EH (cell line): Measurements from ENCODE around the gene SRD5A3.
A peak's percentile ranks its signal among the peaks of the same experiment; 100 is the strongest.
"Not testable (repeated sequence)": the region's sequence is repeated elsewhere in the genome, so short reads cannot be mapped to it uniquely, and the experiment has no call there.

Source experiments
- DNase-seq: peaks from one replicate; pipeline ENCODE4 v3.0.0-alpha.2; 2015; ENCODE audit warnings: low read depth

The SRD5A3 gene

DNA sequence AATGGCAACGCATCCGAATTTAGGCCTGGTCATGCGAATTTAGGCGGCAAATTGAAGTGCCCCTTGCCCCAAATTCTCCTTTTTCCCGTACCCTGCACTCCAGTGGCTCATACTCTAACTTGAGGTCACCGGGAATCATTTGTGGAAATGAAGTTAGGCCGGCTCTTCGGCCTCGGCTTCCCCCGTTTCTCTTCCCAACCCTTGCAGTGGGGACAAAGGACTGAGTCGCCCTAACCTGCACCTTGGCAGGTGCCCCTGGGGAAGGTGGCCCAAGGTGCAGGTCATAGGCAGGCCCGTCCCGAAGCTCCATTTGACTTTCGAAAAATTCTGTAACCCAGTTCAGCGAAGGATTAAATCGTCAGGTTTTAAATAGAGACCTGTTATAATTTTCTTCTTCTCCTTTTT is 811 bp downstream of the SRD5A3 start:
- DNase-seq: no peak

DNA sequence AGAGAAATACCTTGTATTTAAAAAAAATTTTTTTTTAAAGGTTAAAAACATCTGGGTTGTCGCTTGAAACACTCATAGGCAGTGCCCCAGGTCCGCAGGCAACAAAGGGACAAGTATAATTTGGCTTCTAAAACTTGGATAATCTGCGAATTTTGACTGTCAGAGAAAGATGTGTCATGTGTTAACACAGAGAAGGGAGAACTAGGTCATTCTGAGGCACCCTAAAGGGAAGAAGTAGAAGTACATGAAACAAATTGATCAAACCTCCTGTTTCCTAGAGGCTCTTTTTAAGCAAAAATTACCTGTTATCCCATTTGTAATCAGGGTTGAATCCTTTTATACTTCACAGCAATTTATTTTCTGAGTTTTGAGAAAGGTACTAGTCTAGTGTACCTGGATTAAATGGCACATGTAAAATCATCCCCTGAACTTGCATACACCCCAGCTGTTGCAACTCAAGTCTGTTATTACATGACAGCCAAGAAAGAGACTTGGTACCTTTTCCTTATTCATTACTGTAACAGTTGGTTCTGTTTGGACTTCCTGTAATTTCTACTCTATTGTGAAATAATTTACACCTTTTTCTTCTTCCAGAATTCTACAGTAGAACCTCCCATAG is 1.7 kb downstream of the SRD5A3 start:
- no peak for DNase-seq

DNA sequence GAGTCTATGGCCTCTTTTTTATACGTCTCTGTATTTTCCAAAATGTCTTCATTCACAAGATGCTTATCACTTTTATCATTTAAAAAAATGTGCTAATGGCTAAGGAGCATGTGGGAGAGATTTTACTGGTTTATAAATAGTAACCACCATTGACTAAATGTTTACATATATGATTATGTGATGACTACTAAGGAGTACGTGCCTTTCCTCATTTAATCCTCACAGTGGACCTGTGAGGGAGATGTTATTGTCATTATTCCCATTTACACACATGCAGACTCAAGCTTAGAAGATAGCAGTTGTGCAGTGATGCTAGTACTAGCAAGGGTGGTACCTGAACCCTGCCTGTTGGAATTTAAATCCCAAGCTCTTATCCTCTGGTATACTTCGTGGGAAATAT is 2.4 kb downstream of the SRD5A3 start:
- peak; percentile 86 for DNase-seq

DNA sequence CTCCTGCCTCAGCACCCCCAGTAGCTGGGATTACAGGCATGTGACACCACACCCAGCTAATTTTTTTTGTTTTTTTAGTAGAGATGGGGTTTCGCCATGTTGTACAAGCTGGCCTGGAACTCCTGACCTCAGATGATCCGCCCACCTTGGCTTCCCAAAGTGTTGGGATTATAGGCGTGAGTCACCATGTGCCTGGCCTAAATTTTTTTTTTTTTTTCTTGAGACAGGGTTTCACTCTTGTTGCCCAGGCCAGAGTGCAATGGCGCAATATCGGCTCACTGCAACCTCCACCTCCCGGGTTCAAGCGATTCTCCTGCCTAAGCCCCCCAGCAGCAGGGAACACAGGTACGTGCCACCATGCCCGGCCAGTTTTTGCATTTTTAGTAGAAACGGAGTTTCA is 4.8 kb downstream of the SRD5A3 start:
- DNase-seq: peak; percentile 57

DNA sequence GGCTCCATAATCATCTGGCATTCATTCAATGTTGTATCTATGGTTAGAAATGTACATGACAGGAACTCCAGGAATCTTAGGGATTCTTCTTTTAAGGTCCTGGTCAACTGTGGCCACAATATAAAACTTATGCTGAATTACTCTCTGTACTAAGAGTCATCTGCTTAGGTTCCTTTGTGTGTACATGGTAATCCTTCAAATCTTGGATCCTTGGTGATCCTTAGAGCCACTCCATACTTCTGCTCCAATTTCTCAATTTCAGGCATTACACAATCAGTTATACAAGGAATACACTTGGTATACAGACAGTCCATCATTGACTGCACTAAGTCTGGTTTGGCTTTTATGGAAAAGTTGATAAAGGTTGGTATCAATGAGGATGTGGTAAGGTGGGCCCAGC is 5.8 kb downstream of the SRD5A3 start:
- peak; percentile 43 for DNase-seq

DNA sequence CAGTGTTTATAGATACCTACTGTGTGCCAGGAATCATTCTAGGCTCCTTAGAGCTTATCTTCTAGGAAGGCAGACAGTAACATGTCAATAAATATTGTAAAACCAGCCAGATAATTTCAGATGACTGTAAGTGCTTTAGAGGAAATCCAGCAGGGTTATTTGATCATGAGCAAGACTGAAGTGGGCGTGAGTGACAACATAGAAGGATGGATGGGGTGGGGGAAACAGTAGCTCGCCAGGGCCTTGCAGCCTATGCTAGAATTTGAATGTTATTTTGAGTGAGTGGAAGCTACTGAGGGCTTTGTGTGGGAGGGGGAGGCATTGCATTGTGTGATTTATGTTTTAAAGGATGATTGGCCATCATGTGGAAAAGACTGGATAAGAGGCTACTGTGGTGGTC is 6.7 kb downstream of the SRD5A3 start:
- no peak for DNase-seq

DNA sequence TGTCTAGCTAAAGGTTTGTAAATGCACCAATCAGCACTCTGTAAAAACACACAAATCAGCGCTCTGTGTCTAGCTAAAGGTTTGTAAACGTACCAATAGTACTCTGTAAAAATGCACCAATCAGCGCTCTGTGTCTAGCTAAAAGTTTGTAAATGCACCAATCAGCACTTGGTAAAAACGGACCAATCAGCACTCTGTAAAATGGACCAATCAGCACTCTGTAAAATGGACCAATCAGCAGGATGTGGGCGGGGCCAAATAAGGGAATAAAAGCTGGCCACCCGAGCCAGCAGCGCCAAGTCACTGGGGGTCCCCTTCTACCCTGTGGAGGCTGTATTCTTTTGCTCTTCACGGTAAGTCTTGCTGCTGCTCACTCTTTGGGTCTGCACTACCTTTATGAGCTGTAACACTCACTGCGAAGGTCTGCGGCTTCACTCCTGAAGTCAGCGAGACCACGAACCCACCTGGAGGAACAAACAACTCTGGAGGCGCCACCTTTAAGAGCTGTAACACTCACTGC is 7.2 kb downstream of the SRD5A3 start:
- DNase-seq: not testable (repeated sequence)

DNA sequence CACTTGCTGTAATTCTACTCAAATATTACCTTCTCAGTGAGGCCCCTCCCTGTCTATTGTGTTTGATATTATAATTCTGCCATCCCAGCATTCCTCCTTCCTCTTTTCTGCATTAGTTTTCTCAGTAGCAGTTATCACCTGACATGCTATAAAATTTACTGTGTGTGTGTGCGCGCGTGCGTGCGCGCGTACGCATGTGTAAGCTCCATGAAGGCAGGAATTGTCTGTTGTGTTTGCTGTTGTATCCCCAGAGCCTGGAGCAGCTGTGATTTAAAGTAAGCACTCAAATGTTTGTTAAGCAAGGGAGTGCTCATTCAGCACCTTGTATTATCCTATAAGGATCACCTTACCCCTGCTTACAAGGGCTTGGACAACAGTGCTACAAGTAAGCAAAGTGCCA is 8.6 kb downstream of the SRD5A3 start:
- no peak for DNase-seq

DNA sequence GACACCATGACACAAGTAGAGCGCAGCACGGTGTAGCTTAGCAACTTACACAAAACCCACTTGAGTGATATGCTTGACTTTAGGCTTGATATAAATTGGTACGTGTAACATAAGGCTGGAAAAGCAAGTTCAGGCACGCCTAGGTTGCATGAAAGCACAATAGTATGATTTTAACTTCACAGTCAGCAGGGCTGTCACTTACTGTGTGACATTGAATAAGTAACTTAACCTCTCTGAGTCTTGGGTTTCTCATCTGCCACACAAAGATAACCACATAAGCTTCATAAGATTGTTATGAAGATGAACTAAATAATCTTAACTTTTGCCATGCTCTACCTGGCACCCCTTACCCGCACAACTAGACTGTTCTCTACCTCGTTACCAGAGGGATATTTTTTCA is 9.5 kb downstream of the SRD5A3 start:
- DNase-seq: no peak

DNA sequence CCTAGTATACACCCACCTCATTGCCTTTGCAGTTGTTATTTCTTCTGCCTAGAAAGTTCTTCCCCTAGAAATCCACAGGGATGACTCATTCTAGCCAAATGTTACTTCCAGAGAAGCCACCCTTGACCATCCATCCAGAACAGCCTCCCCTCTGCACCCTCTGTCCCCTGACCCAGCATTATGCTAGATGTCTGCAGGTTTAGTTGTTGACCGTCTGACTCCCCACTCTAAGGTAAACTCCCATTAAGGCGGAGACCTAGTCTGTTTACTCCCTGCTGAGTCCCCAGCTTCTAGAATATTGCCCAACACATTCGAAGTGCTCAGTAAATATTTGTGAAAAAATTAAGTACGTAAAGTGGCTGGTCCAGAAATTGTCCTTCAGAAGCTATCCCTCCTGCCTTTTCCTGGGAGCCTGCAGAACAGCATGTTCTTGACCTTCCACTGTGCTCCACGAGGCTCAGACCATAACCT is 11.0 kb downstream of the SRD5A3 start:
- peak; percentile 70 for DNase-seq

DNA sequence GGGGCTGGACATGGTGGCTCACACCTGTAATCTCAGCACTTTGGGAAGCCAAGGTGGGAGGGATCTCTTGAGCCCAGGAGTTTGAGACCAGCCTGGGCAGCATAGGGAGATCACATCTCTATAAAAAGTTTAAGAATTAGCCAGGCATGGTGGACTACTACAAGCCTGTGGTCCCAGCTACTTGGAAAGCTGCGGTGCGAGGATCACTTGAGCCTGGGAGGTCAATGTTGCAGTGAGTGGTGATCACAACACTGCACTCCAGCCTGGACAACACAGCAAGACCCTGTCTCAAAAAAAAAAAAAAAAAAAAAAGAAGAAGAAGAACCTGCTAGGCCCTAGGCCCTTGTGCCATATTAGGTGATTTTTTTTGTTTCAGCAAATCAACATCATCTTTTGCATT is 12.2 kb downstream of the SRD5A3 start:
- DNase-seq: no peak

DNA sequence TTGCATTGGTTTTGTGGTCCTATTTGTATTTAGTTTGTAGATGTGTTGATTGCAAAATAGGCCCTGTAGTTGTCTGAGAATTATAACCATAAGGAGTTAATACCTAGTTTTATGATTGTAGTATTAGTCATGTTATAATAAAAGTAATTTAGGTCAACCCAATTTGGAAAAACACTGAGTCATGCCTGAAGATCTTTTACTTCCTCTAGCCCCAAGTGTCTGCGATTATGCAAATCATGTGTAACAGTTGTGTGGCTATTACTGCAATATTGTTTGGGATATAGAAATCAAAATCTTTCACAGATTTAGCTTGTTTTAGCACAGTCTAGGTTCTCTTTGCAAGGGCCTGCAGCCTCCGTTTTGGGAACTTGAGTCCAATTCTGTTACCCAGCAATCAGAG is 12.6 kb downstream of the SRD5A3 start:
- DNase-seq: peak; percentile 90

DNA sequence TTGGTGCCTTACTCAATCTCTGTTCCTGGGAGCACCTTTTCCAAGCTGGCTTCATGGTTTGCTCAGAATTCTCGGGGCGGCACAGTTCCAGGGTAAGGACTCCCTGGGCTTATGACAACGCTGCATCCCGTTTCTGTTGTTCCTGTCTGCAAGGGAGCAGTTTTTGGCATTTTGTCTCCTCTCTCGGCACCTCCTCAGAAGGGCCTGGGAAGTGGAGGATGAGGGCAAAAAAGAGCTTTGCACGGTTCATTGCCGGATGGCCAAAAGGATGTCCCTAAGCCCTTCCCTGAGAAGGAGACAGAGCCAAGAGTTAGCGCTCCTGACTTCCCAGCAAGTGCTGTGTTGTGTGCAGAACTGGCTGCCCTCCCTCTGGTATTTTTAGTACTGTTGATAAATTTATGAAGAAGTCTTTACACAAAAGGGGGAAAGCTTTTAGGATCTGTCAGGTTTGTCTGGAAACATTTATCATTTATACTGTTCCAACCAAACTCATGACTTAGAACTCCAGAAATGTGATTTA is 13.4 kb downstream of the SRD5A3 start:
- peak; percentile 65 for DNase-seq

DNA sequence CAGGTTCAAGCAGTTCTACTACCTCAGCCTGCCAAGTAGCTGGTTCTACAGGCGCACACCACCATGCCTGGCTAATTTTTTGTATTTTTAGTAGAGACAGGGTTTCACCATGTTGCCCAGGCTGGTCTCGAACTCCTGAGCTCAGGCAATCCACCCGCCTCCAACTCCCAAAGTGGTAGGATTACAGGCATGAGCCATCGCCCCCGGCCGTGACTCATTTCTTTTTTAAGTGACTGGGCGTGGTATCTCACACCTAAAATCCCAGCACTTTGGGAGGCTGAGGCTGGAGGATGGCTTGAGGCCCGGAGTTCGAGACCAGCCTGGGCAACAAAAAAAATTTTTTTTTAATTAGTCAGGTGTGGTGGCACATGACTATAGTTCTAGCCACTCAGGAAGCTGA is 16.9 kb downstream of the SRD5A3 start:
- not testable (repeated sequence) for DNase-seq

DNA sequence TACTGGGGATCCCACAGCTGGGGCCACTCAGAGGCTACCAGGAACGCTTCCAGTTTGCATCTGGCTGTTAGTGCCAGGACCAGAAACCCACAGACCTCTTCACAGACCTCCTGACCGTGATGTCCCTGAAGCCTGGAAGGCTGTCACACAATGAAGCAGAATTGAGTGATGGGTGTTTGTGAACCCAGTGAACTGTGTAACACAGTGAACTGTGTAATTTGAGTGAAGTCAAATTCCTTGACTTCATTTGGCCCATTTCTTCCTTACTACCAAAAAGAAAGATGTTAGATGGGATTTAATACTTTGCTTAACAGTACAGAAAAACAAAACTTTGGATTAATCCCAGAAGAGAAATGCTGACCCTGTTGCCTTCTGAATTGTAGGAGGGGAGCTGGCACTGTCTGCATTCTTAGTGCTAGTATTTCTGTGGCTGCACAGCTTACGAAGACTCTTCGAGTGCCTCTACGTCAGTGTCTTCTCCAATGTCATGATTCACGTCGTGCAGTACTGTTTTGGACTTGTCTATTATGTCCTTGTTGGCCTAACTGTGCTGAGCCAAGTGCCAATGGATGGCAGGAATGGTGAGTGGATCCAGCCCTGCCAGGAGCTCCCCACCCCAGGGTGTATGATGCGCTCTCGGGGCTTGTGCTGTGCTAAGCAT is 17.8 kb downstream of the SRD5A3 start:
- DNase-seq: no peak

DNA sequence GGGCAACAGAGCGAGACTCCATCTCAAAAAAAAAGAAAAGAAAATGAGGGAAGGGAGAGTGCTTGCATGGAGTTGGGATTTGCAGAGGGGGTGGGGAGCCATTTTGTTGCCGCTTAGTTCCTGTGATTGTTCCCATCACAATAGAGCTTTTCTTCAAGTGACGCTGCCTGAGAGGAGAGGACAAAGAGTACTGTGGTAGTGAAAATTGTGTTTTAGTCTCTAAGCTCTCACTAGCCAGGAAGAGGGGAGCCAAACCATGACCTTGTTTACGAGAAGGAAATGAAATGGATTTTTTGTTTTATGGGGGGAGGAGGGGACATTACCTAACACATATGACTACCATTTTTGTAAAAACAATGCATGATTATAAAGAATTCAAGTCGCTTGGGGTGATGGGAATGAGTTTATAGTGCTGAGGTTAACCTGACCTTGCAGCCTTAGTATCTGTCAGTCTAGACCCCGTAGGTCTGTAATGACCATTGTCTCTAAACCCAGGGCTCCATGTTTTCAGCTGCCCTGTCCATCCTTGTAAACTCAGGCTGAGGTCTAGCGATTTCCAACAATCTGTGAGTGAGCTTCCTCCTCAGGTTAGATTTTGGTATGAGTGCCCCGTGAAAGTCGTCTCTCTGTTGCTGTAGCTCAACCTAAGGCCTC is 18.8 kb downstream of the SRD5A3 start:
- DNase-seq: no peak

DNA sequence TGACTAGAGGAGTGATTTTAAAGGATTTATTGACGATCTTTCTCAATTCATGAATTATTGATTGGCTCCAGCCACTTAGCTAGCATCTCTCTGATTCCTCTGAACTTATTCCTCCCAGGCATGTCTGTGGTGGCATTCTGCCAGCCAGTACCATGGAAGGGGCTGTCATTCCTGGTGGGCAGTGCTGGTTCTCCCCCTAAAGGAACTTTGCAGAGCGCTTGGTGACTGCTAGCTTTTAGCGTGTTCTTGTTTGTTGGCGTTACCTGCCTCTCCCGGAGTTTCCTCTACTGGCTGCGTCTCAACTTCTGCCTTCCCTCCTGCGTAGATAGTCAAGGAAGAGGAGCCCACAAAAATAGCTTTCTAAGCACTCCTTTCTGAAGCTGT is 19.3 kb downstream of the SRD5A3 start:
- no peak for DNase-seq

DNA sequence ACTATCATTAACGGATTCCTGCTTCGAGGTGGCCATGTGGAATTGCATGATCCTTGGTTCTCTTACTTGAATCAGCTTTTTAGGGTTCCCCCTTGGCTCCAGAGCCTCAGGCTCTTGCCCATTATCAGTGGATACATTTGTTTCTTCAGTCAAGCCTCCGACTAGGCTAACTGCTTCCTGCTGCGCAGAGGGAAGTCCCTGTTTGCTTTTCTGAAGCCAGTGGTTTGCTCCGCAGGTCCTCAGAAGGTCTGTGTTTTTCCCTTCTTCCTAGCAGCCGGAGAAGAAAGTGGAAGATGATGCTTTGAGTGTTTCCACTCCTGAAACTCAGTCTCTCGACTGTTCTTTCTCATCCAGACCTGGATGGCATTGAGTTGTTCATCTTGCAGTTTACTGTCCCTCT is 20.6 kb downstream of the SRD5A3 start:
- no peak for DNase-seq

DNA sequence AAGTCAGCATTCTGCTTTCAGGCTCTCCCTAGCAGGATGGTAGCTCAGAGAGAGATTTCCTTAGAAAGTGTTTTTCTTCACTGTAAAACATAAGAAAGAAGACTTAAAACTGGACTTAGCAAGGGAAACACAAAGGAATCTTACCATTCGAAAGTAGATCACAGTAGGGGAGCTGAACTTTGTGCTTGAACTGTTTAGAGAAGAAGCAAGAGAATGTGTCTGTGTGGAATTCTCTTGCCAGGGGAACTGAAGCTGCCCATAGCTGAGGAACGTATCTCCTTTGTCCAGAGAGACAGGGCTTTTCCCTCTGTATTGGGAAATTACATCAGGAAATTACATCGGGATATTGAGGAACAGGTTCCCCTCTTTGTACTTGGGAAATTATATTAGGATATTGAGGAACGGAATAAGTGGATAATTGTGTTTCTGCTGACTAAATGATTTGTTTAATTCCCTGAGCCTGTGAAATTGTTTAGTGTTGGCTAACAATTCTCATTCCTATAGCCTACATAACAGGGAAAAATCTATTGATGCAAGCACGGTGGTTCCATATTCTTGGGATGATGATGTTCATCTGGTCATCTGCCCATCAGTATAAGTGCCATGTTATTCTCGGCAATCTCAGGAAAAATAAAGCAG is 21.2 kb downstream of the SRD5A3 start:
- DNase-seq: peak; percentile 37

DNA sequence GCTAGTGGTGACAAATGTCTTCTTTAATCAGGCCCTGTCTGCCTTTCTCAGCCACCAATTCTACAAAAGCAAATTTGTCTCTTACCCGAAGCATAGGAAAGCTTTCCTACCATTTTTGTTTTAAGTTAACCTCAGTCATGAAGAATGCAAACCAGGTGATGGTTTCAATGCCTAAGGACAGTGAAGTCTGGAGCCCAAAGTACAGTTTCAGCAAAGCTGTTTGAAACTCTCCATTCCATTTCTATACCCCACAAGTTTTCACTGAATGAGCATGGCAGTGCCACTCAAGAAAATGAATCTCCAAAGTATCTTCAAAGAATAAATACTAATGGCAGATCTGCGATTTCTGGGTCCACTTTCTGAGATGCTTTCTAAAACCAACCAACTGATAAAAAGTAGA is 23.9 kb downstream of the SRD5A3 start:
- no peak for DNase-seq

DNA sequence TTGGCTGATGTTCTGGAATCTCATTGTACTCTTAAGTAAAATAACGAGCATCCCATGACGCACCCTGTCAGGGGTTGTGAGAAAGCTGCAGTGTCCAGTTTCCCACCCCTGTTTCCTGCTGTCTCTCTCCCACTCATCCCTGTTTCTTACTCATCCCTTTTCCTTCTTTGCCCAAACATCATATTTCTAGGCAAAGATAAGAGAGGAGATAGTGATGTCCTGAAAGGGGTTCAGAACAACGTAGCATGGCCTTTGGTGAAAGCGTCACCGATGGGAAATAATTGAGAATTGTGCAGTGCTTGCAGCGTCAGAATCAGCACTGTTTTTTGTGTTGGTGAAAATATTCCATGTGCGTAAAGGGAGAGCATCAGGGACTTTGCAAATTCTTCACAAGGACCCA is 26.2 kb downstream of the SRD5A3 start:
- peak; percentile 89 for DNase-seq

DNA sequence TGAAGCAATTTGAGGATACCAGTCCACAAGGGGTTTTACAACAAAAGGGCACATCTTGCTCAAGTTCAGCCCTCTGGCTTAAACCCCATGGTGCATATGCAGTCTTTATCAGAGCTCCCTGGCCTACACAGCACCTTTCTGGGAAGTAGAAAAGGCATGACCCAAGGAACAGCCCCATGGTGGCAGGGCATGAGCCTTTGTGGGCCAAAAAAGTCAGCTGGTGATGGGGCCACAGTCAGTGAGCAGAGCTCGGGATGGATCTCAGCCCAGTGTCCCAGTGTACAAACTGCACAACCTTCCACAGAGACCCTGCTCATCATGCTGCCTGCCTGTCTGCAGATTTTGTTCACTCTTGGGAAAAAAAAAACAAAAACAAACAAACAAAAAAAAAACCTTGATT is 27.4 kb downstream of the SRD5A3 start:
- no peak for DNase-seq

DNA sequence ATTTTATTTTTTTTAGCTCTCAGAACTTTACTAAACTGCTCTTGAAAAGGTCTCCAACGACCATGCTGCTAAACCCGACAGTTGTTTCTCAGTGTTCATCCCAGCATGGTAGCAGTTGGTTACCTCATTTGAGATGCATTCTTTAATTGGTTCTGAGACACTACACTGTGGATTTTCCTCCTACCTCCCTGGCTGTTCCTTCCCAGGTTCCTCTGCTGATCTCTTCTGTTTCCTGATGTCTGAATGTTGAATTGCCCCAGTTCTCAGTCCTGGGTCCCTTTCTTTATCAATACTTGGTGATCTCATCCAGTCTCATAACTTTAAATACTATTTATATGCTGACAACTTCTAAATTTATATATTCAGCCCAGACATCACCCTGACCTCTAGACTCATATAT is 30.7 kb downstream of the SRD5A3 start:
- no peak for DNase-seq
